Omental fat pad (tissue), 4 donors: ENCODE data around the gene OXCT1. TPM values are rescaled to one million over a fixed set of nuclear protein-coding genes. Genes with fewer than 3 reads are reported as not detected.
"Not testable (repeated sequence)": the region's sequence is repeated elsewhere in the genome, so short reads cannot be mapped to it uniquely, and the experiment has no call there.

Experiments used
- ATAC-seq: fragments of 150-250 bp; one replicate; pipeline ENCODE4 v1.9.1; 2016; ENCODE audit warnings: mild to moderate bottlenecking, moderate library complexity; ENCODE audit not compliant: low FRiP score
- DNase-seq: peaks from one replicate; pipeline ENCODE4 v3.0.0-alpha.2; 2019; ENCODE audit warnings: low spot score
- total RNA-seq, 4 donors: library from RNA; depleted of rRNA; stranded (reverse); fragments of >200 nt; gene quantifications; one replicate each; pipeline ENCODE4 v1.1.0, GENCODE V29; 2016
- TF ChIP-seq, protein P1 (sequence below), 3 donors: fragments of 450-650 bp; IDR thresholded peaks; one replicate each; pipeline ENCODE4 v1.5.1; 2016 to 2017; ENCODE audit warnings: antibody characterized with exemption in 3 of 3, mild to moderate bottlenecking in 3 of 3, moderate library complexity in 2 of 3

OXCT1 gene
- total RNA-seq, 4 donors from 2014 or later = 22.0 to 54.4 (median 31.9) TPM

DNA sequence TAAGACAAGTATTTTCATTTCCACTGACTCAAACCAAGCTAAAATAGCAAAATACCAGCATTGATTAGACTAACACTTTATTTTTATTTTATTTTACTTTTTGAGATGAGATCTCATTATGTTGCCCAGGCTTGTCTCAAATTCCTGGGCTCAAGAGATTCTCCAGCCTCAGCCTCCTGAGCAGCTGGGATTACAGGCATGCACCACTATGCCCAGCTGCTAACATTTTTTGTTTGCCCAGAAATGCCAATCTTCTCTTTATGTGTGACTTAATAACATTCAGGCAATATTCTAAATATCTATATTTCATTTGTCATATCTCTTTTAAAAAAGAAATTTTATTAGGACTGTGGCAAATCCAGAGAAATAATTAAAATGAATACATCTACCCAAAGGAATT is 55.0 kb downstream of the OXCT1 start:
- TF ChIP-seq, protein P1, sequence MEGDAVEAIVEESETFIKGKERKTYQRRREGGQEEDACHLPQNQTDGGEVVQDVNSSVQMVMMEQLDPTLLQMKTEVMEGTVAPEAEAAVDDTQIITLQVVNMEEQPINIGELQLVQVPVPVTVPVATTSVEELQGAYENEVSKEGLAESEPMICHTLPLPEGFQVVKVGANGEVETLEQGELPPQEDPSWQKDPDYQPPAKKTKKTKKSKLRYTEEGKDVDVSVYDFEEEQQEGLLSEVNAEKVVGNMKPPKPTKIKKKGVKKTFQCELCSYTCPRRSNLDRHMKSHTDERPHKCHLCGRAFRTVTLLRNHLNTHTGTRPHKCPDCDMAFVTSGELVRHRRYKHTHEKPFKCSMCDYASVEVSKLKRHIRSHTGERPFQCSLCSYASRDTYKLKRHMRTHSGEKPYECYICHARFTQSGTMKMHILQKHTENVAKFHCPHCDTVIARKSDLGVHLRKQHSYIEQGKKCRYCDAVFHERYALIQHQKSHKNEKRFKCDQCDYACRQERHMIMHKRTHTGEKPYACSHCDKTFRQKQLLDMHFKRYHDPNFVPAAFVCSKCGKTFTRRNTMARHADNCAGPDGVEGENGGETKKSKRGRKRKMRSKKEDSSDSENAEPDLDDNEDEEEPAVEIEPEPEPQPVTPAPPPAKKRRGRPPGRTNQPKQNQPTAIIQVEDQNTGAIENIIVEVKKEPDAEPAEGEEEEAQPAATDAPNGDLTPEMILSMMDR (IDR thresholded peaks at IDR 0.05) = no peak
- ATAC-seq (no peak), DNase-seq (no peak)

DNA sequence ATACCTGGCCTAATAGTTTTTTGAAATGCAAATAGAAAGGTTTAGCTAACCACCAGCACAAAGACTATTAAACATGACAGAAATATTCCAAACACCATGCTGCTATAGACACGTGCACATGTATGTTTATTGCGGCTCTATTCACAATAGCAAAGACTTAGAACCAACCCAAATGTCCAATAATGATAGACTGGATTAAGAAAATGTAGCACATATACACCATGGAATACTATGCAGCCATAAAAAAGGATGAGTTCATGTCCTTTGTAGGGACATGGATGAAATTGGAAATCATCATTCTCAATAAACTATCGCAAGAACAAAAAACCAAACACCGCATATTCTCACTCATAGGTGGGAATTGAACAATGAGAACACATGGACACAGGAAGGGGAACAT is 55.9 kb downstream of the OXCT1 start:
- not testable (repeated sequence) for ATAC-seq, DNase-seq

DNA sequence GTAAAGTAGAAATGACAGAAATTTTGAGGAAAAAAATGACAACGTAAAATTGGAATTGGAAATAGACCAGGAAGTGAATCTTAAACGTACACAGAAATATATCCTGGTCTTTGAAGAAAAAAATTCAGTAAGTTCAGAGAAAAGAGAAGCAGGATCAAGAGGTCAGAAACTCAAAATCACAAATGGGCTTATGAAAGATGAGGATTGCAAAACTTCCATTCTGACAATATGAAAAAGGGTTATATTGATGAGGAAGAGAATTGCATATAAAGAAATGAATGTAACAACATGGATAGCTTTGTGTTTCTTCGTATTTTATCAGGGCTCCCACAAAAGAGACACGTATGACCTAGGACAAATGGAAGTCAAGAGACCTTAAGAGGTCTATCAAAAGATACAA is 58.1 kb downstream of the OXCT1 start:
- no peak for DNase-seq
- no peak for ATAC-seq
- TF ChIP-seq, protein P1 (IDR thresholded peaks at IDR 0.05) = no peak

GRCh38 chr5:41809128-41809527 is 61.1 kb downstream of the OXCT1 start:
- no peak for ATAC-seq
- no peak for DNase-seq
- TF ChIP-seq, protein P1 (IDR thresholded peaks at IDR 0.05) = no peak

DNA sequence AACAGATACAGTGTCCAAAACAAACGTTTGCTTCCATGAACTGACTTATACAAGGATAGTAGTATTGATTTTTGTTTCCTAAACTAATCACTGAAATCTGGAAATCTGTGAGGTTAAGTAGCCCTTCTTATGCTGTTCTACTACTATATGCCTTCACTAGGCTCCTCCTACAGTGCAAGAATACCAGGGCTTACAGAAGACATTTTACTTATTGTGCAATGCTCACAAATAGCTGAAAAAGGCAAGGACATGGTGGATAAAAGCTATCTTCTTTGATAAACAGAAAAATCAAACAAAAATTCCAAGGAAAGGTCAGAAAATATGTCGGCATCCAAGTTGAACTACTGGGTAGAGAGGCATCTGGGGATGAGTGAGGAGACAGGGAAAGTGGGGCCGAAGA is 61.9 kb downstream of the OXCT1 start:
- ATAC-seq = no peak
- DNase-seq = no peak
- TF ChIP-seq, protein P1 (IDR thresholded peaks at IDR 0.05) = no peak

DNA sequence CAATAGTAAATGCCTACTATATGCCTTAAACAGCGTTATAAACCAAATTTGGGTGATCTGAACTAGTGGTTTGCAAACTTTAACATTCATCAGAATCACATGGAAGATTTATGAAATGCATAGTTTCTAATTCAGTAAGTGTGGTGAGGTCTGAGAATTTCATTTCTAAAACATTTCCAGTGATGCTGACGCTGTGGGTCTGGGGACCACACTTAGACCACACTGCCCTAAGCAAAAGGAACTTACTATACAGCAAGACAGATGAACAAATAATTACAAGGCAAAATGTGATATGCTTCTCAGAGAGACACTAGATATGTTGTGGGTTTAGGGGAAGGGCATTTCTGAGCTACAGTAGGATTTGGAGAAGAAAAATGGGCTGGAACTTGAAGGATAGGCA is 72.6 kb downstream of the OXCT1 start:
- ATAC-seq (no peak), DNase-seq (no peak)
- TF ChIP-seq, protein P1 (IDR thresholded peaks at IDR 0.05) = no peak

DNA sequence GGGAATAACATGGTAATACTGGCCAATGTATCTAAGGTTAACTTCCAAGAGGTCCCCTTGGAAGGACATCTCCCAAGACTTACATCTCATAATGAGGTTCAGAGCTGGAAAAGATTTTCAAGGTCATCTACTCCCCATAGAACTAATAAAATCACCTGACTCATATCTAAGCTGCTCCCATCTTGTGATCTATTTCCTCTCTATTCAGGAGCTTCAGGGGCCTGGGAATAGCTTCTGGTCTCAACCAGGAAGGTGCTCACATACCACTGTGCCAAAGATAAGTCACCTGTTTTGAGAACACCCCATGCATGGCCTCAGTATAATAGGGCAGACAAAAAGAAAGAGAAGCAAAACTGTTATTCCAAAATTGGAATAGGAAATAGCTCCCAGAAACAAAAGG is 74.2 kb downstream of the OXCT1 start:
- TF ChIP-seq, protein P1 (IDR thresholded peaks at IDR 0.05) = no peak
- ATAC-seq (no peak), DNase-seq (no peak)

- DNase-seq = no peak
- no peak for ATAC-seq
- TF ChIP-seq, protein P1 (IDR thresholded peaks at IDR 0.05) = no peak
These were observed 75.1 kb downstream of the OXCT1 start for GRCh38 chr5:41795125-41795524.
